Tibial nerve (tissue), 4 donors: Measurements from ENCODE around the gene ZBTB20. TPM values are rescaled to one million over a fixed set of nuclear protein-coding genes. Genes with fewer than 3 reads are reported as not detected.
A peak's percentile ranks its signal among the peaks of the same experiment; 100 is the strongest.

Experiments
- DNase-seq, 2 donors: peaks; one replicate each; pipeline ENCODE4 v3.0.0-alpha.2; 2019; ENCODE audit warnings: low spot score in 2 of 2
- H3K27ac ChIP-seq, 4 donors: fragments of 200-600 bp; sonication (generic) in 3 of 4; one replicate each; pipeline ENCODE4 v1.5.1; 2017 to 2019; ENCODE audit warnings: mild to moderate bottlenecking in 1 of 4
- H3K27me3 ChIP-seq, 2 donors: fragments of 200-600 bp; sonication (generic) in 1 of 2; one replicate each; pipeline versions ENCODE4 v1.5.1 to v1.6.0; 2017 to 2019
- H3K36me3 ChIP-seq, 3 donors: fragments of 200-600 bp; sonication (generic); one replicate each; pipeline ENCODE4 v1.5.1; 2018 to 2019
- H3K4me1 ChIP-seq, 4 donors: fragments of 200-600 bp; sonication (generic) in 3 of 4; one replicate each; pipeline ENCODE4 v1.5.1; 2017 to 2019
- H3K4me3 ChIP-seq, 4 donors: fragments of 200-600 bp; sonication (generic) in 3 of 4; one replicate each; pipeline ENCODE4 v1.5.1; 2017 to 2019; ENCODE audit warnings: mild to moderate bottlenecking in 1 of 4, moderate library complexity in 1 of 4
- H3K9me3 ChIP-seq, 4 donors: fragments of 200-600 bp; sonication (generic) in 3 of 4; one replicate each; pipeline ENCODE4 v1.5.1; 2017 to 2019
- EP300 ChIP-seq, 2 donors: sonication (generic); formaldehyde crosslinking; IDR thresholded peaks; one replicate each; pipeline ENCODE4 v1.6.1; 2017; ENCODE audit warnings: antibody characterized with exemption in 2 of 2, mild to moderate bottlenecking in 1 of 2
- POLR2A ChIP-seq, 2 donors: fragments of 450-650 bp; IDR thresholded peaks; one replicate each; pipeline ENCODE4 v1.6.1; 2017; ENCODE audit warnings: antibody characterized with exemption in 2 of 2, mild to moderate bottlenecking in 2 of 2, moderate library complexity in 2 of 2
- whole genome bisulfite sequencing, 2 donors: methylation state at CpG; one replicate each; pipeline ENCODE4 v1.1.5; 2018; 5-methylcytosine and 5-hydroxymethylcytosine counted together
- total RNA-seq, 4 donors: library from RNA; depleted of rRNA; stranded (reverse); fragments of >200 nt; gene quantifications; one replicate each; pipeline ENCODE4 v1.1.0, GENCODE V29; 2016
- TF ChIP-seq, protein P1 (sequence below), 5 experiments: fragments of 200-600 bp in 3 of 5; fragments of 450-650 bp in 2 of 5; sonication (generic) in 3 of 5; IDR thresholded peaks; one replicate each; pipeline ENCODE4 v1.5.1; 2016 to 2019; ENCODE audit warnings: antibody characterized with exemption in 5 of 5, mild to moderate bottlenecking in 3 of 5, moderate library complexity in 2 of 5

ZBTB20 gene
- total RNA-seq, 4 donors from 2014 or later: 63.3 to 127 (median 102) TPM

DNA sequence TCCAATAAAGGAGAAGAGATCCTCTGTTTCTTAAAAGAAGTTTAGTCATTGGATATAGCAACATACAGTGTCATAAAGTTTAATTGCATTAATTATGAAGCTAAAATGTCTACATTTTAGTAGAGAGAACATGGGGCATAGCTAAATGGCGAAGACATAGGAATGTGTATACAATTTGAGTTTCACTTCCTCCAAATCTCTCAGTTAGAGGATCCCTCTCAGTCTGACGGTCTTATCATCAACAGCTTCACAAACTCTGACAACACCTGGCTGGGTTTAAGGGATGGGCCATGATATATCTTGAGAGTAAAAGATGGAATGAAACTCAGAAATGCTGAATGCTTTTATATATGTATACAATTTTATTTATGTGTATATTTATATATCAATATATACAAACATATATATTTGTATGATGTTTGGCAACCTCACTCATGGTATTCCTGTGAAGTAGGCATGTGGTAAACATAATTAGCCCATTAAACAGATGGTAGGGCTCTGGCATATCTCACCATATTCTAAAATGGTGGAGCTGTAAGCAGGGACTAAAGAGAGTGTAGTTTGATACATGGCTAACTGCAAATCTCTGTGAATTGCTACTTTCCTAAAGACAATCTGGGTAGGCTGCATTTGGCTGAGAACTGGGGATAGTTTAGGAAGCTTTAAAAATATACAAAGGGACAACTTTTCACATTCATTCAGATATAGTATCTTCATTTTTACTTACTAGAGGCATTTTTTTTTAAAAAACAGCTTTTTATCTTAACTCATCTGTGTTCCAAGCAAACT is 741.7 kb downstream of the ZBTB20 start:
- H3K27ac ChIP-seq: peak overlapping the region in 2 of 4 donors; percentile 29 to 43
- 83 to 88% methylated on average over 2 of the region's 2 CpGs for WGBS, 2 donors

DNA sequence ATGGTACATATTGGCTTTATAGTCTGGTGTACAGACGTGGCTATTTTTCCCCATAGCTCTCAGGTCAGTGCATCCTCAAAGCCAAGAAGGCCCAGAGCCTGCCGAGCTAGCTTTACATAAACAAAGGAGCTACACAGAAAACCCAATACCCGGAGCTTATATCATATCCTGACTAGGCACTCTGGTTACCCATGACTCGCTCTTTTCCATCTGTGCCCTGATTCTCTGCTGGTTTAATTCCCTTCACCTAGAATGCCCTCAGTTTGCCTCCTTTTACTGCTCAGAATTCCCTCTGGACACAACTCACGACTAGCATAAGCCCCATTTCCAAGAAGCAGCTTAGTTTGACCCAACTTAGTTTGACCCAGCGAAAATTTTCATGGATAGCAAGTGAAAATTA is 742.5 kb downstream of the ZBTB20 start:
- Histone ChIP-seq H3K36me3 (no peaks in the 10 kb centered on the region), H3K27ac (peak overlapping the region in 1 of 4 donors; percentile 29), H3K9me3 (no peaks in the 10 kb centered on the region), H3K4me1 (peaks cover 0 to 79% (median 12%) of the 10 kb centered on the region in 4 donors), H3K4me3 (no peak overlapping the region), H3K27me3 (no peaks in the 10 kb centered on the region)
- WGBS, 2 donors: 53 to 59% methylated on average over 6 of the region's 6 CpGs
- TF ChIP-seq EP300 (IDR thresholded peaks at IDR 0.05) (no peak), POLR2A (IDR thresholded peaks at IDR 0.05) (no peak)
- TF ChIP-seq, protein P1, sequence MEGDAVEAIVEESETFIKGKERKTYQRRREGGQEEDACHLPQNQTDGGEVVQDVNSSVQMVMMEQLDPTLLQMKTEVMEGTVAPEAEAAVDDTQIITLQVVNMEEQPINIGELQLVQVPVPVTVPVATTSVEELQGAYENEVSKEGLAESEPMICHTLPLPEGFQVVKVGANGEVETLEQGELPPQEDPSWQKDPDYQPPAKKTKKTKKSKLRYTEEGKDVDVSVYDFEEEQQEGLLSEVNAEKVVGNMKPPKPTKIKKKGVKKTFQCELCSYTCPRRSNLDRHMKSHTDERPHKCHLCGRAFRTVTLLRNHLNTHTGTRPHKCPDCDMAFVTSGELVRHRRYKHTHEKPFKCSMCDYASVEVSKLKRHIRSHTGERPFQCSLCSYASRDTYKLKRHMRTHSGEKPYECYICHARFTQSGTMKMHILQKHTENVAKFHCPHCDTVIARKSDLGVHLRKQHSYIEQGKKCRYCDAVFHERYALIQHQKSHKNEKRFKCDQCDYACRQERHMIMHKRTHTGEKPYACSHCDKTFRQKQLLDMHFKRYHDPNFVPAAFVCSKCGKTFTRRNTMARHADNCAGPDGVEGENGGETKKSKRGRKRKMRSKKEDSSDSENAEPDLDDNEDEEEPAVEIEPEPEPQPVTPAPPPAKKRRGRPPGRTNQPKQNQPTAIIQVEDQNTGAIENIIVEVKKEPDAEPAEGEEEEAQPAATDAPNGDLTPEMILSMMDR (IDR thresholded peaks at IDR 0.05): no peak
- no peak for DNase-seq

More for the DNA sequence above, 741.7 kb downstream of the ZBTB20 start:
- Histone ChIP-seq H3K4me1 (peaks cover 0 to 82% (median 14%) of the 10 kb centered on the region in 4 donors), H3K27me3 (no peaks in the 10 kb centered on the region), H3K4me3 (no peak overlapping the region), H3K9me3 (no peaks in the 10 kb centered on the region), H3K36me3 (no peaks in the 10 kb centered on the region)
- TF ChIP-seq, protein P1 (IDR thresholded peaks at IDR 0.05): no peak
- TF ChIP-seq EP300 (IDR thresholded peaks at IDR 0.05) (no peak), POLR2A (IDR thresholded peaks at IDR 0.05) (no peak)
- DNase-seq: no peak

DNA sequence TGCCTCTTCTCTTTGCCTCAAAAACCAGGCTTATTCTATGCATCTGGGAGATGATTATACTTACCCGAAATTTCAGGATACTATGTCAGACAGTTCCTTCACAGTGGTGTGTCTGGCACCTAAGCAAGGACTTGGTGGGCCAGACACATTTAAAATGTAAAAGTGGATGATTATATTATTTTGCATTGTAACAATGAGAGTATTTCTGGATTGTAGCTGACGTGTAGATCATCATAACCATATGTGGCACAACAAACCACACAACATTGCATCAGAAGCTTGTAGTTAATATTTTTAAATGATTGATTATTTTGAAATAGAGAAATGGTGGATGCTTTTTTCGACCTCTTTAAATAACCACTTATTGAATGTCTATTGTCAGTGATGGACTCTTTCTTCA is 744.2 kb downstream of the ZBTB20 start:
- Histone ChIP-seq H3K27ac (no peak overlapping the region), H3K4me3 (no peak overlapping the region), H3K27me3 (no peaks in the 10 kb centered on the region), H3K9me3 (no peaks in the 10 kb centered on the region), H3K36me3 (no peaks in the 10 kb centered on the region), H3K4me1 (peaks cover 0 to 66% (median 12%) of the 10 kb centered on the region in 4 donors)
- DNase-seq: no peak
- WGBS, 2 donors: 90 to 93% methylated on average over 3 of the region's 3 CpGs
- TF ChIP-seq, protein P1 (IDR thresholded peaks at IDR 0.05): no peak
- TF ChIP-seq POLR2A (IDR thresholded peaks at IDR 0.05) (no peak), EP300 (IDR thresholded peaks at IDR 0.05) (no peak)

DNA sequence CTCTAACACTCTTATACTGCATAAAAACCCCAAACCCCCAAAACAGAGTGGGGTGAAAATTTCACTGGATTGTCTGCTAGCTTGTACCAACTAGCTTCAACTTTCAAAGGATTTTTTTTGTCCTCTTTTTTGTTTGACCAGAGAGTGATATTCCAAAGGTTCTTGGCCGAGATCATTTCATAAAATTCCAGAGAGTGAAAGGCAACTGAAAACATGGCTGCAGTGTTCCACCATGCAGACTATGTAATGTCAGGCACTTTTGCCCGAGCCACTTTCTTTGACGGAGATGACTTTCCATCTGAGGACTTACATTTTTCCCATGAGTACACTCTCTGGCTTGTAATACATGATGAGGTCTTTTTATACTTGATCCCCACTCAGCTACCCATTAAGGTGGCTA is 745.7 kb downstream of the ZBTB20 start:
- no peak for DNase-seq
- H3K36me3 ChIP-seq: no peaks in the 10 kb centered on the region
- WGBS, 2 donors: 69 to 75% methylated on average over 3 of the region's 3 CpGs
- peaks cover 0 to 60% (median 11%) of the 10 kb centered on the region in 4 donors for H3K4me1 ChIP-seq
- H3K4me3 ChIP-seq: no peak overlapping the region
- H3K9me3 ChIP-seq: no peaks in the 10 kb centered on the region
- no peaks in the 10 kb centered on the region for H3K27me3 ChIP-seq
- H3K27ac ChIP-seq: no peak overlapping the region
- TF ChIP-seq, protein P1 (IDR thresholded peaks at IDR 0.05): no peak
- no peak for TF ChIP-seq POLR2A (IDR thresholded peaks at IDR 0.05)

DNA sequence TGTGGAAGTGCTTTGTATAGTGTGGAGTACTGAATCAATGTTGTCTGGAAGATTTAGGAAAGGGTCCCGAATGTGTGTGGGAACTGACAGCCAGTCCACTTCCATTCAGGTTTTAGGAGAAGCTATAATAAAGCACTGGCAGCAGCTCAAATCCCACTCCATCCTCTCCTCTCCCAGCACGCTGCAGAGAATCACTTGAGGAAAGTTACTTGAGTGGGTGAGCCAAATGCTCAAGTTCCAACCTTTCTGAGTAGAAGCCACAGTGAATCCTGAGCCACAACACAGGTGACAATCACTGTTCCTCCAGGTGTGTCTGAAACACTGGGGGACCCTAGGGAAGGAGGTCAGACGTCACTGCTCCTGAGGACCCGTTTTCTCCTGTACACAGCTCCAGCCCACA is 746.7 kb downstream of the ZBTB20 start:
- whole genome bisulfite sequencing, 2 donors: 57 to 59% methylated on average over 4 of the region's 4 CpGs
- TF ChIP-seq EP300 (IDR thresholded peaks at IDR 0.05): no peak
- no peak for TF ChIP-seq POLR2A (IDR thresholded peaks at IDR 0.05)
- TF ChIP-seq, protein P1 (IDR thresholded peaks at IDR 0.05): no peak
- H3K36me3 ChIP-seq: no peaks in the 10 kb centered on the region
- H3K4me3 ChIP-seq: no peak overlapping the region
- no peak for DNase-seq
- H3K27ac ChIP-seq: peak overlapping the region in 1 of 4 donors; percentile 16
- H3K27me3 ChIP-seq: no peaks in the 10 kb centered on the region
- H3K4me1 ChIP-seq: peaks cover 0 to 59% (median 8%) of the 10 kb centered on the region in 4 donors
- H3K9me3 ChIP-seq: no peaks in the 10 kb centered on the region
